ENCODE data around the gene SLC22A23. TPM values are rescaled to one million over a fixed set of nuclear protein-coding genes. Genes with fewer than 3 reads are reported as not detected.
A peak's percentile ranks its signal among the peaks of the same experiment; 100 is the strongest.

SLC22A23 gene, protein sequence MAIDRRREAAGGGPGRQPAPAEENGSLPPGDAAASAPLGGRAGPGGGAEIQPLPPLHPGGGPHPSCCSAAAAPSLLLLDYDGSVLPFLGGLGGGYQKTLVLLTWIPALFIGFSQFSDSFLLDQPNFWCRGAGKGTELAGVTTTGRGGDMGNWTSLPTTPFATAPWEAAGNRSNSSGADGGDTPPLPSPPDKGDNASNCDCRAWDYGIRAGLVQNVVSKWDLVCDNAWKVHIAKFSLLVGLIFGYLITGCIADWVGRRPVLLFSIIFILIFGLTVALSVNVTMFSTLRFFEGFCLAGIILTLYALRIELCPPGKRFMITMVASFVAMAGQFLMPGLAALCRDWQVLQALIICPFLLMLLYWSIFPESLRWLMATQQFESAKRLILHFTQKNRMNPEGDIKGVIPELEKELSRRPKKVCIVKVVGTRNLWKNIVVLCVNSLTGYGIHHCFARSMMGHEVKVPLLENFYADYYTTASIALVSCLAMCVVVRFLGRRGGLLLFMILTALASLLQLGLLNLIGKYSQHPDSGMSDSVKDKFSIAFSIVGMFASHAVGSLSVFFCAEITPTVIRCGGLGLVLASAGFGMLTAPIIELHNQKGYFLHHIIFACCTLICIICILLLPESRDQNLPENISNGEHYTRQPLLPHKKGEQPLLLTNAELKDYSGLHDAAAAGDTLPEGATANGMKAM
- 1.5 and 2.7 TPM in 2 replicates for total RNA-seq (2014; rRNA removed; shearing (Covaris generic))

DNA sequence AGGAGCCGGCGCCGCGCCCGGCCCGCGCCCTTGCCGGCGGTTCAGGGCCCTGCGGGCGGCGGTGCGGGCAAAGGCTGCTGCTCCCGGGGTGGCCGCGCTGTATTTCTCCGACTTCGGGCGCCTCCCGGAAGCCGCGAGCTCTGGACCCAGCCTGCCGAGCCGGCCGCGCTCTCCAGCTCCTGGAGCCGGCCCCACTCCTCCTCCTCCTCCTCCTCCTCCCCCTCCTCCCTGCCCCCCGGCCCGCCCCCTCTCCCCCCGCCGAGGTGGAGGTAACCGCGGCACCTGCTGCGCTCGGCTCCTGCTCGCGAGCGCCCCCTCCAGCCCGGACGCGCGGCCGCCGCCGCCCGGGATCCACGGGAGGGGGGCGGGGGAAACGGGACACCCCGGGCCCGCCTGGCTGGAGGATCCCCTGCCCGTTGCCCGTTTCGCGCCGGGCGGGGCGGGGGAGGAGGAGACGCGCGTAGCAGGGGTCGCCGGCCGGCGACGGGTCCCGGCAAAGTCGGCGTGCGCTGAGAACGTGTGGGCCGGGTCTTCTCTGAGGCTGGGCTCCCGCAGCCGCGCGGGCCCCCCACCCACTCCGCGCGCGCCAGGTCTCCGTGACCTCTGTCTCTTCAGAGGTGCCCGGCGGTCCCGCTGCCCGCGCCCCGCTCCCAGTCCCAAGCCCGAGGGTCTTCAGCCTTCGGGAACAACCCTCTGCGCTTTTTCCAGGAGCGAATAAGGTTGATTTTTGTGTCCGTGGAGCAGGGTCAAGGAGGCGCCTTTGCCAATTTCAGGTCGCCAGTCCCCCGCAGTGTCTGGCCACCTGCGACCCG is at the start of gene SLC22A23:
SLC22A23 (minus strand) TSS at position 153 of the 812 bp plus-strand sequence. CDS start 491 bp downstream, outside the sequence.
- DNase-seq (ENCODE audit: low read depth): peak; percentile 72

DNA sequence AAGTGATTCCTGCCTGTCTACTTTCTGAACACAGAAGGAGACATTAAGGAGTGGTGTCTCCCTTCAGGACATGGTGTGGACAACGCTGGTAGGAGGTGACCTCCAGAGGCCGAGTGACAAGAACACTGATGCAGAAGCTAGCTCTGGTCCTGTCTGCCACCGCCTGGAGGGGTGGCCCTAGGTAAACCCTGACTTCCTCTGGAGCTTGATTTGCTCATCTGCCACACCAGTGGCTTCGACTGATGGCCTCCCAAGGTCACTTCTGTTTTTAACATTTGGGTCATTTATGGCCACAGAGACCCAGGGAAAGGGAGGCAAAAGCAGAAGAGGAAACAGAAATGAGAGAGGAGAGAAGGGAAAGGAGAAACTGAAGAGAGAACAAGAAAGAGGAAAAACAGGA is 49.4 kb upstream of the SLC22A23 start:
- no peak for DNase-seq (ENCODE audit: low read depth)

DNA sequence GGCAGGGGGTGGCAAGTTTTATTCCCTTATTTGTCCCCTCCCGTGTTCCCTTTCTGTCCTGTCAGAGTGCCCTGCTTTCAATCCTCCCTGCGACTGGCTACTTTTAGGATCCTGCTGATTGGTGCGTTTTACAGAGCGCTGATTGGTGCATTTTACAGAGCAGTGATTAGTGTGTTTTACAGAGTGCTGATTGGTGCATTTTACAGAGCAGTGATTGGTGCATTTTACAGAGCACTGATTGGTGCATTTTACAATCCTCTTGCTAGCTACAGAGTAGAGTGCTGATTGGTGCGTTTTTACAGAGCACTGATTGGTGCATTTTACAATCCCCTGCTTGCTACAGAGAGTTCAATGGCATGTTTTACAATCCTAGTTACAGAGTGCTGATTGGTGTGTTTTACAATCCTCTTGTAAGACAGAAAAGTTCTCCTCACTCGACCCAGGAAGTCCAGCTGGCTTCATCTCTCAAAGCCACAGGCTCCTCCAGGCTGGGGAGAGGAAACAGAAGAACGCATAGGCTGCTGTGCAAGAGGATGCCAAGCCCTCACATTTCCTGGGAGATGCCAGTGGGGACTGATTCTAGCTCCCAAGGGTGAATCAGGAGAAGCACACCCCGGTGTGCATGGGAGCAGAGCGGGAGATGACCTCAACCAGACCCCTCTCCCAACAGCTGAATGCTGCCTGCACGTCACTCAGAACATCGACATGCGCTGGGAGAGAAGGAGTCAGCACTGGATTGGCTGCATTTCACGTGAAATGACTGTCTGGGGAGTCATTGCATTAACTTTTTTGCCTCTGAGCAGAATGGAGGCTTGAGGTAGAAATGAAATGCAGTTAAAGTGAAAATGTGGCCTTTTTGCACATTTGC is 48.3 kb upstream of the SLC22A23 start:
- DNase-seq (ENCODE audit: low read depth): no peak

DNA sequence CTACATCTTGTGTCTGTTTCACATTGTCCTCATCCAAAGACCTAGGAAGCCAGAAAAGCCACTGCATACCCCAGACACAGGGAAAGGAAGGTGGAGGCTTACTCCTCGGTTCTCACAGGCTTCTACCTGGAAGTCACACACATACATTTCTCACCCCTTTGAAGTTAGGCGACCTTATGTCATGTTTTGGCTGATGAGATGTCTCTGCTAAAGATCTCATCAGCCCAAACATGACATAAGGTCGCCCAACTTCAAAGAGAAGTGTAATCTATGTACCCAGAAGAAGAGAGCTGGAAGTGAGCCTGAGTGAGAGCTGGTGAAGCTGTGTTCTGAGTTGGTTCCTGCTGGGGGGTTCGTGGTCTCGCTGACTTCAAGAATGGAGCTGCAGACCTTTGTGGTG is 47.5 kb upstream of the SLC22A23 start:
- DNase-seq (ENCODE audit: low read depth): no peak

DNA sequence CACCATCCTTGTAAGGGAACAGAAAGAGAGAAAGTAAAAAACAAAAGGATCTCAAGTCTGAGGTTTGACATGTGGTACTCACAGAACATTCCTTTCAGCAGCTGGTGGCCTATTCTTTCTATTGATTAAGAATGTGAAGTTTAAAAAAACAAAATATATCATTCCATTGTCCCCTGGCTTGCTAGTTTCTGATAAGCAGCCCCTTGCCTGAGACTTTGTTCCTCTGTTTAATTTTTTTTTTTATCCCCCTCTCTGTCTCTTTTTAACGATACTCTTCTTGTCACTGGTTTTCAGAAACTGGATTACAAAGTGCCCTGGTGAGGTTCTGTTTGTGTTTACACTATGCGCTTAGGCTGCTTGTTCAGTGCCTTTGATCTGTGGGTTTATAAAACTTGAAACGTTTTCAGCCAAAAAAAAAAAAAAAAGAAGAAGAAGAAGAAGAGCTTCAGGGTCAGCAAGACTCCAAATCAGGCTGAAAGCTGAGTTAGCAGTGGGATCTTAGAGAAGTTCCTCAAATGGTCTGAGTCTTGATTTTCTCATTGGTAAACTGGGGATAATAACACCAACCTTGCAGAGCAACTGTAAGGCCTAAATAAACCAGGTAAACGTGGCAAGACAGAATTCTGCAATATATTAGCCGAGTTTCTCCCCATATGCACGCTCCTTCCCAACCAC is 45.1 kb upstream of the SLC22A23 start:
- no peak for DNase-seq (ENCODE audit: low read depth)

DNA sequence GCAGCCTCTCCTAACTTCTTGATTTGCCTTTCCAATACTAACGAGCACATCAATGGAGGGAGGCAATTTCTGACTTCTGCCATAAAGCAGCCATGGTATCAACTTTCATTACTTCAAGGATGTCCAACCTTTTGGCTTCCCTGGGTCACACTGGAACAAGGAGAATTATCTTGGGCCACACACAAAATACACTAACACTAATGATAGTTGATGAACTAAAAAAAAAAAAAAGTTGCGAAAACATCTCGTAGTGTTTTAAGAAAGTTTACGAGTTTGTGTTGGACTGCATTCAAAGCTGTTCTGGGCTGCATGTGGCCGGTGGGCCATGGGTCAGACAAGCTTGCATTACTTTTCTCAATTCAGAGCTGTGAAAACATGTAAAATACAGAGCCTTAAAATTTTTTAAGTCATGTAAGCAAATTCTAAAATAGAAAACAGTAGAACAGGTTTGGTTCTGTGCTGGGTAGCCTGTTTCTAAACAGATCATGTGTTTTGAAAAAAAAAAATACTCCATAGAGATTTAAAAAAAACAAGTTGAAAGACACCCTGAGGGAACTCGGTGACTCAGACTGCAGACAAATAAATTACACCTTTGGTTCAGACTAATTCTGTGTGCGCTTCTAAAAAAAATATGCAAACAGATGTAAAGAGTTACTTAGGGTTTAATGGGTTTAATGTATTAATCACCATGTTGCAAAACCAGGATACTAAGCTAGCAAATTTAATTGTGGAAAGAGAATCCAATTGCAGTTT is 43.6 kb upstream of the SLC22A23 start:
- peak; percentile 82 for DNase-seq (ENCODE audit: low read depth)

DNA sequence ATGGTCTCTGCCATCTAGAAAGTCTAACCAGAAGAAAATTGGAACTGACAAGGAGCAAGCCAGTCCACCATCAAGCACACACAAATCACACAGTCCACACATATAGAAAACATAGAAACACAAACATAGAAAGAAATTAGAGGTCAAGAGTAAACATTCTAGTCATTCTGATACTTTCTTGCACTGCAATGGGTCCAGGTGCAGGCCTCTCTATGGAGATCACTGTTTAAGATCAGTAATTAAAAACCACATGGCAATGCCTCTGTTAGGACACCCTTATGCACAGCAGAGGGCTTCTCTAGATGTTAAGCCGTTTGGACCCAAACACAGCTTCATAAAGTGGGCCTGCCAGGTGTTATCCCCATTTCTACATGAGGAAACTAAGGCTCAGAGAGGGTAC is 42.8 kb upstream of the SLC22A23 start:
- no peak for DNase-seq (ENCODE audit: low read depth)

DNA sequence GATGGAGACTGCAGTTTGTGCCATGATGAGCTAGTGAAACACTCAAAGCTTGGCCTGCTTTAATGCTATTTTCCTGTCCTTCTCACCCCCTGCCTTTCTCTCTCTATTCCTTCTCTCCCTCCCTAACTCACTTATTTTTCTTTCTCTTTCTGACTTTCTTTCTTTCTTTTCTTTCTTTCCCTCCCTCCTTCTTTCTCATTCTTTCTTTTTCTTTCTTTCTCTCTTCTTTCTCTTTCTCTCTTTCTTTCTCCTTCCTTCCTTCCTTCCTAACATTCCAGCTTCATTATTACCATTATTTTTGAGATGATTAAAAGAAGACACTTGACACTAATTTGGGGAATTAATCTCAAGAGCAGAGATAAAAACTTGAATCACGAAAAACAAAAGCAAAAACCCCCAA is 39.5 kb upstream of the SLC22A23 start:
- no peak for DNase-seq (ENCODE audit: low read depth)

DNA sequence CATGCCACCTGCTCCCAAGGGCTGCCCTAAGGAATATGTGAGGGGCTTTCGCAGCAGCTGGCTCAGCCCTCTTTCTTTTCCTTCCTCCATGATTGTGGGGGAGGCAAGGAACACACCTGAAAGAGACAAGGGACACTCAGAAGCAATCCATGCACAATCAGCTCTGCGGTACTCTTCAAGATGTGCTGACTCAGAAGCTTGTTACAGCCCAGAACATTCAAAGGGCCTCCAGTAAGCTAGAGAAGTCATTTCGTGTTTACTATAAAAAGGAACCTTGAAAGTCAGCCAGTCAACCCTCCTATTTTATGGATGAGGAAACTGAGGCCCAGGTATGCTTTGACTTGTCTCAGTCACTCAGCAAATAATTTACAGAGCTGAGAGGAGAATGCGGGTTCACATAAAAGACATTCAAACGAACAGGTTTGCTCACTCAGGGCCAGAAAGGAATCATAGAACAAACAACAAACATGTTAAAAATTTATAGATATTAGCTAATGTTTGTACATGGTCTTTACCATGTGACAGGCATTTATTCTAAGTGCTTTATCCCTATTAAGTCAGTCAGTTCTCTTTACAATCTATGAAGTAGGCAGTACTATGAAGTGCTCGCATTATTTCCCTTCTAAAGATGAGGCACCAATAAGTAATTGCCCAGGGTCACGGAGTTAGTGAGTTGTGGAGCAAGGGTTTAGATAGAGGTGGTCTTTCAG is 37.7 kb upstream of the SLC22A23 start:
- no peak for DNase-seq (ENCODE audit: low read depth)

DNA sequence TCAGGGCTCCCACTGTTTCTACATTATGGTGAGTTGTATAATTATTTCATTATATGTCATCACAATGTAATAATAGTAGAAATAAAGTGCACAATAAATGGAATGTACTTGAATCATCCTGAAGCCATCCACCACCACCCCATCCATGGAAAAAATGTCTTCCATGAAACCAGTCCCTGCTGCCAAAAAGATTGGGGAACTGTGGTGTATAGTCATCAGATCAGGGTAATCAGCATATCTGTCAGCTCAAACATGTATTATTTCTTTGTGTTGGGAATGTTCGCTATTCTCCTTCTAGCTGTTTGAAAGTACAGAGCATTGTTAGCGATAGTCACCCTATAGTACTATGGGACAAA is 33.8 kb upstream of the SLC22A23 start:
- no peak for DNase-seq (ENCODE audit: low read depth)

DNA sequence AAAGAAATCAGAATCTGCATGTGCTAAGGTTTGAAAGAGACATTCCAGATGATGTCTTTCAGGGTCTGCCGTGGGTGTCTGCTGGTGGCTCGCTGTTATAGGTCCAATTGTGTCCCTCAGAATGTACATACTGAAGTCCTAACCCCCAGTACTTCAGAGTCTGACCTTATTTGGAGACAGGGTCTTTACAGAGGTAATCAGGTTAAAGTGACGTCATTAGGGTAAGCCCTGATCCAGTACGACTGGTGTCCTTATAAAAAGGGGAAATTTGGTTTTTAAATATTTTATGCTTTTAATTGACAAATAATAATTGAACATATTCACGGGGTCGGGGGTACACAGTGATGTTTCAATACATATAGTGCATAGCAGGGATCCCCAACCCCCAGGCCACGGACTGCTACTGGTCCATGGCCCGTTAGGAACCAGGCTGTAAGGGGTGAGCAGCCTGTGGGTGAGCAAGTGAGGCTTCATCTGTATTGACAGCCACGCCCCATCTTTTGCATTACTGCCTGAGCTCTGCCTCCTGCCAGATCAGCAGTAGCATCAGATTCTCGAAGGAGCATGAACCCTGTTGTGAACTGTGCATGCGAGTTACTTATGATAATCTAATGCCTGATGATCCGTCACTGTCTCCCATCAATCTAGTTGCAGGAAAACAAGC is 33.2 kb upstream of the SLC22A23 start:
- DNase-seq (ENCODE audit: low read depth): no peak

DNA sequence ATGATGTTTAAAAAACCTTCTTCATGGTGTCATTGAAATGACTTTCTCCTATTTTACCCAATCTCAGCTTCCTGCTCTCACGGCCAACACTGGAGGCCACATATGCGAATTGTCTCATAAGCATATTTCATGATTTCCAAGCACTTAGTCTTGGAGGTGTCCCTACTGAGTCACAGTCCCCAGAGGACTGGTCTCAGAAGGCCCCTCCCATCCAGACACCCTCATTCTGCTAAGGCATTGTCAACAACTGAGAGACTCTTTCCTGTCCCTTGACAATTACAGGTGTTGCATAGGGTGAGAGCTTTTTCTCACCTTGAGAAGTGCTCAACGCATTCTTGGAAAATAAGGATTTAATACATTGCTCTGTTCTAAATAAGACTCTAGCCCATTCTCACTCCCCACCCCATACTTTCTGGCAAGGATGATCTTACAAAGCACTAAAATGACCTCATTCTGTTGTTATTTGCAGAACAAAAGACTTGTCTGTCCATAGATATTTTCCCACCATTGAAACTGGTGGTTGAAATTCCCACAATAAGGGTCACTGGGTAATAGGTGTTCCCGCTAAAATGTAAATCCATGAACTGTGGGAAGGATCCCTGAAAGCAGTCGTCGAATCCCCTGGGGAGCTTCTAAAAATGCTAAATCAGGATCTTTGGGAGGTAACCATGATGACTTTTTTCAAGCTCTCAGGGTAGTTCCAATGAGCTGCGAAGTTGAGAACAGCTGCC is 32.3 kb upstream of the SLC22A23 start:
- peak; percentile 76 for DNase-seq (ENCODE audit: low read depth)

DNA sequence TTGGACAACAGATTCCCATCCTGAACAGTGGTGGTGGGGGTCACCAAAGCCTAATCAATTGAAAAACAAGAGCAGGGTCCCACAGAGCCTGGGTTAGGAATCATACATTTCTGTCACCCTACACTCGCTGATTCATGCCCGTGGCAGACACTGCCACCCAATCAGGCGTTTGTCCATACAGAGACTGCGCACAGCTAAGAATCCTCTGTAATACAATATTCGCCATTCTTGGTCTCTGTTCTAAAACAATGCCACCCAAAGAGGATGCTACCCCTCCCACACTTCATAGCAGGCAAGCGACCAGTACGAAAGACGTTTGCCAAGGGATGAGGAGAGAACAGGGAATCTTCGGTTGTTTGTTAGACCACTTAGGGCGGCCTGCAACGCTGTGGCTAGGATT is 28.1 kb upstream of the SLC22A23 start:
- DNase-seq (ENCODE audit: low read depth): no peak

DNA sequence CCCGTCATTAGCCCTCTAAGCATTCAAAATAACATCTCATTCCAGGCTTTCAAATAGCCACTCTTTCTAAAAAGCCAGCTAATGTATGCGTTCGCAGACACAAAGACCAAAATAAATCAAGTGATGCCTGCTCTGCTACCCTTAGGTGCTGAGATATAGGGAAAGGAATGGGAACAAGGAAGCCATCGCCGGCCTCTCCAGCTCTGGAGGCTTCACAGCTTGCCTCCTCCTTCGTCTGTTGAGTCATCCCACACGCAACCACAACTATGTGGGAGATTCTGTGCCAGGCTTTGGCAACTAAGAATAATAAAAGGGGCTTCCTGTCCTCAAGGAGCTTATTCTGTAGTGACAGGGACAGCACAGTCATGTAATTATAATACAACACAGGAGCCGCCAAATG is 27.3 kb upstream of the SLC22A23 start:
- DNase-seq (ENCODE audit: low read depth): peak; percentile 65

DNA sequence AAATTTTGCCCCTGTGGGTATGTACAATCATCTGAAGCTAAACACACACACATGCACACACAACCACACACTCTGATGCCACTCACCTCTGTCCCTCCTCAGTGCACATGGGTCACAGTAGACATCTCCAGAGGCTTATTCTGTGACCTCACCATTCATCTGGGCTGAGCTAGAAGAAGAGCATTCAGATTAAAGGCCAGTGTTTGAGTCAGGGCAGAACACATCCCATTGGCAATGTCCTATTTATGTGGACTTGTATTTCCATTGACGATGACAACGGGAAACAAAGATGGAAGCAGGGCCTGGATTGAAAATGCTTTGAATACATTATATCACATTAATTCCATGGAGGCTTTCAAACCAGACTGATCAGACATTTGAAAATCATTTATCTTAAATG is 26.8 kb upstream of the SLC22A23 start:
- DNase-seq (ENCODE audit: low read depth): no peak

DNA sequence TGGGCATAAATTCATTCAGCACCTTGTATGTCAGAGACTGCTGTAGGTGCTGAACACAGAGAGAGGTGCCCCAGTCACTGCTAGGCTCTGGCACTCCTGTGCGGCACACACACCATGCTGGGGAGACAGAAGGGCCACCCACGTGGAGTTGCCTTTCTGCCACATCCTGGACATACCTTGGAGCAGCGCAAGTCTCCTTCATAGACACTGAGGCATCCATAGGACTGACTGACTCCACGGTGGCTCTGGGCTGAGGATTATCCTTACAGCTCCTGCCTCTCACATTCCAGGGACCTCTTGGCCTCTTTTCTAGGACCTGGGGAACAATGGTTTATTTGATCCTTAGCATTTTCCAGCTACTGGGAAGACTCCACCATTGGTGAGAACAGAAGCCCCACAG is 26.0 kb upstream of the SLC22A23 start:
- no peak for DNase-seq (ENCODE audit: low read depth)

DNA sequence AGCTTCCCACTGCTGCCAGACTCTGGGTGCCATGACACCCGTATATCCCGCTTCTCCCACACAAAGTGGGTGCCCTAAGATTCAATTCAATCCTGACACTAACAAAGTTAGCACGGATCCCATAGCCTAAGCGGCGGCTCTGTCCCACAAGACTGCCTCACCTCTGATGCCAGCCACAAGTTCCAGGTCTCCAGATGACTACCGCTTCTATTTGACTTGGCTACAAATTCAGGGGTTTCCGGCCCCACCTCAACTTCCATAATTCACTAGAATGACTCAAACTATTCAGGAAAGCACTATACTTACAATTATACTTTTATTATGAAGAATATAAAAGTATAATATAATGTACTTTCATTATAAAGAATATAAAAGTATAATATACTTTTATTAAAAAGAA is 24.8 kb upstream of the SLC22A23 start:
- peak; percentile 19 for DNase-seq (ENCODE audit: low read depth)

DNA sequence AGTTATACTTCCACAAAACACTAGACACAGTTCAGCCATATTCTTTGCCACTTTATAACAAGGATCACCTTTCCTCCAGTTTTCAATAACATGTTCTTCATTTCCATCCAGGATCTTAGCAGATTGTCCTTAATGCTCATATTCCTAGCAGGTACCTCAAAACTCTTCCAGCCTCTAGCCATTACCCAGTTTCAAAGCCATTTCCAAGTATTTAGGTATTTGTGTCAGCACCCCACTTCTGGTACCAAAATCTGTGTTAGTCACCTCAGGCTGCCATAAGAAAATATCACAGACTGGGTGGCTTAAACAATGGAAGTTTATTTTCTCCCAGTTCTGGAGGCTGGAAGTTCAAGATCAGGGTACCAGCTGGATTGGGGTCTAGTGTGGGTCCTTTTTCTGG is 23.2 kb upstream of the SLC22A23 start:
- DNase-seq (ENCODE audit: low read depth): no peak

Data from Daoy (cell line).